HG02763 (cell line): ENCODE results near the gene SMARCD3.

Experiments
- ATAC-seq: cut with Tn5 transposase; IDR thresholded peaks from one replicate; pipeline ENCODE4 v1.9.1; 2021; ENCODE audit warnings: mild to moderate bottlenecking, moderate library complexity; ENCODE audit not compliant: unreplicated experiment

Gene SMARCD3

DNA sequence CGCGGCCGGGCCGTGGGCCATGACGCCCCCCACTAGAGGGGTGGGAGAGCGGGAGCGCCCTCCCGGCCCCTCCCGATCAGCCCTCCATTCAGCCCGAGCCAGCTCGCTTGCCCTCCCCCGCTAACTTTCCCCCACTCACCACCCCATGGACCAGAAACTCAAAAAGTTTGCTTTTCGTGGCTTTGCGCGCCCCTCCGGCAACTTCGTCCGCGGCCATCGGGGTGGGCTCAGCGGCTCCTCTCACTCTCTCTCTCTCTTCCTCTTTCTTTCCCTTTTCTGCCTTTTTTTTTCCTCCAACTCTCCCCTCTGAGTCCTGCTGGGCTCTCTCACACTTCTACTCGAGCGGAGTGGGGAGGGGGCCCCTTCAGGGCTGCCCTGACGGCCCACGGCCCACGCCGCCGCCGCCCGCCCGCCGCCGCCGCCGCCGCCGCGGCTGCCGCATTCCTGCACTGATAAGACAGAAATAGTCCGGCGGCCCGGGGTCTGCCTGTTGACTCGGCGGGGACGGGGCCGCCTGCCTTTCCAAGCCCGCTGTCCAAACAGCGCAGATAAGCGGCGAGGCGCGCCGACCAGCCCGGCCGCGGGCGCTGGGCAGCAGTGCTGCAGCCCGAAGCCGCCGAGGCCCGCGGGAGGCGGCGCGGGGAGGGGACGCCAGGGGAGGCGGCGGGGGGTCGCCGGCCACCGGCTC lies at the start of gene SMARCD3:
Gene SMARCD3 (minus strand): TSS at position 349 of the 688 bp plus-strand sequence. CDS start 132 bp downstream, at position 217.
- no peak for ATAC-seq

DNA sequence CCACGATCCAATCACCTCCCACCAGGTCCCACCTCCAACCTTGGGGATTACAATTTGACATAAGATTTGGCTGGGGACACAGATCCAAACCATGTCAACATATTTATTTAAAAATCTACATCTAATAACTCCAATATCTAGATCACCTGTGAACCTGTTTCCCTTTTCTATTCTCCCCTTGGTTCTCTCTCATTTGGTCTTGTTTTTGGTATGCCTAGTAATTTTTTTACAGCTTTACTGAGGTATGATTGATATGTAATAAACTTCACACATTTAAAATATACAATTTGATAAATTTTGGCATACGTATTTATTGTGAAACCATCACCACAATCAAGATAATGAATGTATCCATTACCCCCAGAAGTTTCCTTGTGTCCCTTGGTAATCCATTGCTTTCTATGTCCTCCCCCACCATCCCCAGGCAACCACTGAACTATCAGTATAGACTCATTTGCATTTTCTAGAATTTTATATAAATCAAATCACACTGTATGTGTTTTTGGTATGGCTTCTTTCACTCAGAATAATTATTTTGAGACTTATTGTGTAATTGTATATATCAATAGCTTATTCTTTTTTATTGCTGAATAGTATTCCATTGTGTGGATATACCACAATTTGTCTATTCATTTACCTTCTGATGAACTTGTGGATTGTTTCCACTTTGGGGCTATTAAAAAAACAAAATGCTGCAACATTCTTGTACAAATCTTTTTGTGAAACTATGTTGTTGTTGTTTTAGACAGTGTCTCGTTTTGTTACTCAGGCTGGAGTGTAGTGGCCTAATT lies 47.9 kb upstream of the SMARCD3 start:
- ATAC-seq, result no peak

DNA sequence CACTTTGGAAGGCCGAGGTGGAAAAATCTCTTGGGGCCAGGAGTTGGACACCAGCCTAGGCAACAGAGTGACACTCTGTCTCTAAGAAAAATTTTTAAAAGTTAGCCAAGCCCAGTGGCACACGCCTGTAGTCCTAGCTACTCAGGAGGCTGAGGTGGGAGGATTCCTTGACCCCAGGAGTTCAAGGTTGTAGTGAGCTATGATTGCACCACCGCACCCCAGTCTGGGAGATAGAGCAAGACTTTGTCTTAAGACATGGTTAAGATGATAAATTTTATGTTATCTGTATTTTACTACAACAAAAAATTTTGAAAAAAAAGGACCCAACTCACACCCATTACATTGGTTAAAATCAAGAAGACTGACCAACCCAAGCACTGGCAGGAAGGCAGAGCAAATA lies 44.4 kb upstream of the SMARCD3 start:
- no peak for ATAC-seq

DNA sequence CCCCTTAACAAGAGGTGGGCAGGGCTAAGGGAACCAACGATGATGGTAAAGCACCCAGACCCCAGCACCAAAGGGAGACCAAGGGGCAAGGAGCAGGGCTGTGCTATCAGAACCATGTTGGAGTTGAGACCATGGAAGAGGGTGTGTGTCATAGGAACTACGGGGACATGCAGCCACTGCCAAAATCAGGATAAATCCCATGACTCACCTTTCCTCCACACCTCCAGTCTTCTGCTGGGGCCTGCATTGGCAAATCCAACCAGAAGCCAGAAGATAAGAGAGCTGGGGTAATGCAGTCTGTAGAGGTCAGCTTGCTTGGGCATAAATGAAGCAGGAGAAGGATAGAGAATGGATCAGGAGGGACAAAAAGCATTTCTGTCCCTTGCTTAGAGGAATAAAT lies 42.7 kb upstream of the SMARCD3 start:
- no peak for ATAC-seq

DNA sequence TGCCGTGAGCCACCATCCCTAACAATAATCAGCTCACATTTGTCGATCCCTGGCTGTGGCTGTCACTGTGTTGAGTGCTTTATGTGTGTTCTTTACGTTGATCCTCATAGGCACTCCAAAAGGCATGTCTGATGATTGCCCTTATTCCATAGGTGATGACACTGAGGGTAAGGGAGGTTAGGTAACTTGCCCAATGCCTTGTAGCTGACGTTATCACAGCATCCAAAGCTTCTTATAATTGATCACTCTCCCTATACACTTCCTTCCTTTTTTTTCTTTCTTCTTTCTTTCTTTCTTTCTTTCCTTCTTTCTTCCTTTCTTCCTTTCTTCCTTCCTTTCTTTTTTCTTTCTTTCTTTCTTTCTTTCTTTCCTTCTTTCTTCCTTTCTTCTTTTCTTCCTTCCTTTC lies 41.9 kb upstream of the SMARCD3 start:
- no peak for ATAC-seq

DNA sequence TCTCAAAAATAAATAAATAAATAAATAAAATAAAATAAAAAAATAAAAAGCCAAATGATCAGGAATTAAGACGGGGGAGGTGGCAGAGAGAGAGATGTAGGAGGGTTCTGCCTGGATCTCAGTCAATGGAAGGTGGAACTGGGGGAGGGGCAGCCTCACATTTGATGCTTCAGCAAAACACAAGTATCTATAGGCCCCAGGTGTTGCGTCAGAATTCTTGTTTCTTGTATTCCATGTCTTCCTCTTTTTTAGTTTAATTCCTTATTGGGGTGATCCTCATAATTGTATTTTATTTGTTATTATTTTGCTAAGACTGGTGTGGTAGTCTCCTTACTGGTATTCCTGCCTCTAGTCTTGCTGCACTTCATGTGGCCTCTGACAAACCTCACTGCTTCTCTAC lies 41.4 kb upstream of the SMARCD3 start:
- ATAC-seq, result no peak

DNA sequence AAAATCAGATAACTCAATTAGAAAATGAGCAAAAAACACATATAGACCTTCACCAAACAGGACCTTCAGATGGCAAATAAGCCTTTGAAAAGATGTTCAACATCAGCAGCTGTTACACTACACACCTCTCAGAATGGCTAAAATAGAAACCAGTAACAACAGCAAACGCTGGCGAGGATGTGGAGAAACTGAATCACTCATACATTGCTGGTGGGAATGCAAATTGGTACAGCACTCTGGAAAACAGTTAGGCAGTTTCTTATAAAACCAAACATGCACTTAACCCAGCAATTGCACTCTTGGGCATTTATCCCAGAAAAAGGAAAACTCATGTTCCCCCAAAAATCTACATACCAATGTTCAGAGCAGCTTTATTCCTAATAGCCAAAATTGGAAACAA lies 37.7 kb upstream of the SMARCD3 start:
- ATAC-seq, result no peak

DNA sequence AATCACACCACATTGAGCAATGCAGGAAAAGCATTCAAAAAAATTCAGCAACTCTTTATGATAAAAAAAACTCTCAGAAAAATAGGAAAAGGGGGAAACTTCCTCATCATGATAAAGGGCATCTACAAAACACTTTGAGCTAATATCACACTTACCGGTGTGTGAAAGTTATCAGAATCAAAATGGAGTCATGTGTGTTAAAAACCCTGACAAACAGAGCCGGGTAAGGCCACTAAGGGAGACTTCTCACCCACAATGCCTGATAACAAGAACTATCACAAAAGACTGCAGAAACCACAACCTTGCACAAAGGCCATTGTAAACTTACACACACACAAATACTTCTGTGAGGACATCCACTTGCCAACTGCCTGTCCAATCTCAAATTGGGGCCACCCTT lies 34.8 kb upstream of the SMARCD3 start:
- no peak for ATAC-seq

DNA sequence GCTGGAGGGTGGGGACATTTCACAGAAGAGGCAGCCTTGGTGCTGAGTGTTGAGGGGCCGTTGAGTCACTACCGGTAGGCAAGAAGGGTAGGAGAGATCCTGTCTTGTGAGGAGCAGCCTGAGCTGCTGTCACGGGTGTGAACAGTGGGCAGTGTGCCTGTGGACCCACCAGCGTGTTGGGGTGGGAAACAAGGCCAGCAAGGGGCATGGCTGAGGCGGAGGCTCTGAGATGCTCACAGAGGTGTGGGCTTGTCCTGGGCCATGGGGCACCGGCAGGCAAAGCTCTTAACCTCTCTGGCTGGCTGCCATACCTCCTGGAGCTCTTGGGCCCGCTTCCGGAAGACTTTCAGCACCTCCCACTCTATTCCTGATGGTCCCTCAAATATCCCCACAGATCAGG lies 33.6 kb upstream of the SMARCD3 start:
- ATAC-seq, result no peak

DNA sequence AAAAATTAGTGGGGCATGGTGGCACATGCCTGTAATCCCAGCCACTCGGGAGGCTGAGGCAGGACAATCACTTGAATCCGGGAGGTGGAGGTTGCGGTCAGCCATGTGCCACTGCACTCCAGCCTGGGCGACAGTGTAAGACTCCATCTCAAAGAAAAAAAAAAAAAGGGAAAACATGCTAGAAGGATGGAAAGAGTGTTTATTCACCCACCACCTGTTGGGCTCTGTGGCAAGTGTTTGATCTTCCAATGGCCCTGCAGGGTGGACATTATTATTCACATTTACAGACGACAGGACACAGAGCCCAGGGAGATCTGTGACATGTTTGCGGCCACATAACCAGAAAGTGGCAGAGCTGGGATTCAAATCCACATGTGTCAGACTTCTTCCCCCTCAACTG lies 33.2 kb upstream of the SMARCD3 start:
- no peak for ATAC-seq

DNA sequence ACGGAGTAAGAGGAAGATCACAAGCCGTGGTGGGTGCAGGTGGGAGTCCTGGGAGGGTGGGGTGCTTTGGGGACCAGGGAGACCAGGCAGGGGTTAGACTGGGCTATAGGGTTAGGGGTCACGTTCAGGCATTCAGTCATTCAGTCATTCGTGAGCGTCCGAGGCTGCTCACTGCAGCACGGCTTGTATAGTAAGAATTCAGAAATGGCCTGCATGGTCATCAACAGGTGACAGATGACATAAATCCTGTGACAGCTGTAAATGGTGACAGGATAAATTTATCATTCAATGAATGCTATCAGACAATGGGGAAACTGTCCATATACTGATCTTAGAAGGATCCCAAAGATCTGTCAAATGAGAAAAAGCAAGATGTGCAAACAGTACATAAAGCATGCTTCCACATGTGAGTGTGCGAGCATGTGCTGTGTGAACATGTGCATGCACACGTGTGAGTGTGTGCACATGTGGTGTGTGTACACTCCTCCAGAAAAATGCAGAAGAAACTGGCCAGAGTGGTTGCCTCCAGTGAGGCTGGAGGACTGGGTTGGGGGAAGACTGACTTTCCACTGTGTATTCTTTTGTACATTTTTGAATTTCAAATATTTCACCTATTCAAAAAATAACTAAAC lies 32.0 kb upstream of the SMARCD3 start:
- no peak for ATAC-seq

DNA sequence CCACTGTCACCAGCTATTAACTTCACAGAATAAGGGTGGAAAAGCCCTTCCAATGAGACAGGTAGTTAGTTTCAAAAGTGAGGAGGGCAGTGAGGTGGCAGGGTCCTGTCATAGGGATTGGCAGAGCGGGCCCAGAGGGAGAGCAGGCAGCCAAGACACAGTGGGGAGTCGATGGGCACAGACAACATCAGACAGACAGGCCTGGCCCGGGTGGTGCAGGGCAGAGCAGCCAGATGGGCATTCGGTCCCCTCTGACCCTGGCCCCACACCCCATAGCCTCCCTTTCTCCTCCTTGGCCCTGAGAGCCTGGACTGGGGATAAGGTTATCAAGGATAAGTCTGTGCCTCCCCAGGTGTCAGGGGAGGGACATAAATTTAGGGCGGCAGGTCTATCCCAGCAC lies 31.4 kb upstream of the SMARCD3 start:
- no peak for ATAC-seq

DNA sequence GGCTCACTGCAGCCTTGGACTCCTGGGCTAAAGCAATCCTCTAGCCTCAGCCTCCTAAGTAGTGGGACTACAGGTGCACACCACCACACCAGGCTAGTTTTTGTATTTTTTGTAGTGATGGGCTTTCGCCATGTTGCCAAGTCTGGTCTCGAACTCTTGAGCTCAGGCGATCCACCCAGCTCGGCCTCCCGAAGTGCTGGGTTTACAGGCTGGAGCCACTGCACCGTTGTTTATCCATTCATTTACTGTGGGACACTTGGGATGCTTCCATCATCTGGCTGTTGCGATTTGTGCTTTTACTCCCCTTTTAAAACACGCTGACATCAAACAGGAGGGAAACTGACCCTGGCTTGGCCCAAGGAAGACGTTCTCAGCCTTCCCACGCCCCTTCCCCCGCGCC lies 30.5 kb upstream of the SMARCD3 start:
- ATAC-seq, result no peak

DNA sequence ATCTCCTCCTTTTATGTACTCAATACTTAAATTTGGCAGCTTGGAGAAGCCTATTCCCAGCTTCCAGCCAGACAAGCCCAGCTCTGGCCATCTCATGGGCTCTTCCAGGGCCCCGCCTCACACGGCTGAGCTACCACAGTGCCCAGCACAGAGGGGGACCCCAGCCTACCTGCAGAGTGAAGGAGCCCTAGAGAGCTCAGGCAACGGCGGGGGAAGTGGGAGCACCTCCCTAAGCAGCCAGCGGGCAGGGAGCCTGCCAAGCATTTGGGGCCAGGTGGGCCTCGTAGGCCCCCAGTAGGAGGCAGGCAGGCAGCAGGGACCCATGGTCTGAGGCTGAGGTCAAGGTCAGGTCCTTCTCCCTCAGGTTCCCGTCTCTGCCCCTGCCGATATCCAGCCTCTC lies 29.1 kb upstream of the SMARCD3 start:
- ATAC-seq, result no peak

DNA sequence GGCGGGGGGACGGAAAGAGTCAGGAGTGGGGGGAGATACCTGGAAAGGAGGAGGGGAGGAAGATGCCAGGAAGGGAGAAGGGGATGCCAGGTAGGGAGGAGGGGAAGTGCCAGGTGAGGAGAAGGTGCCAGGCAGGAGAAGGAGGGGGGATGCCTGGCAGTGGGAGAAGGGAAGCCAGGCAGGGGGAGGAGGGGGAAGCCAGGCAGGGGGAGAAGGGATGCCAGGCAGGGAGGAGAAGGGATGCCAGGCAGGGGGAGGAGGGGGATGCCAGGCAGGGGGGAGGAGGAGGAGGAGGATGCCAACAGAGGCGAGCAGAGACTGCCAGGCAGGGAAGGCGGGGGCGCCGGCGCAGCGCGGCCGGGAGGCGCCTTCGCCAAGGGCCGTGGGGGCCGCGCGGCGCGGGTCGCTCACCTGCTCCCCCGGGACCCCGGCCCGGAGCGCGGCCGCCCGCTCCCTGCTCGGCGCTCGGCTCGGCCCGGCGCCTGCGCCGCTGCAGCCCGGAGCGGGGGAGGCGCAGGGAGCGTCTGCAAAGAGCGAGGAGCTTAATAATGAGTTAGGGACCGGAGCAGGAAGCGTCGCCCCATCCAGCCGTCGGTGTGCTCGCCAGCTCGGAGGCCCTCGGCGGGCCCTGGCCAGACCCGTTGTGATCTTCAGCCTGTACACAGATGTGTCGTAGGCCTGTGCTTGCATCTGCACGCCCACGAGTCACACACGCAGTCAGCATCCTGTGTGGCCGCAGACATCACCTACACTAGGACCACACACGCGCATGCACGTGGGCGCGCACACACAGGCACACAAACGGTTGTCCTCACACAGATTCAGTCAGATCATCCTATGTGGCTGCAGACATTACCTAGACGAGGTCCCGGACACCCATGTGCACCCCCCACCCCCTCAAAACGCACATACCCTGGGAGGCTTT lies 28.4 kb upstream of the SMARCD3 start:
- ATAC-seq, result no peak

DNA sequence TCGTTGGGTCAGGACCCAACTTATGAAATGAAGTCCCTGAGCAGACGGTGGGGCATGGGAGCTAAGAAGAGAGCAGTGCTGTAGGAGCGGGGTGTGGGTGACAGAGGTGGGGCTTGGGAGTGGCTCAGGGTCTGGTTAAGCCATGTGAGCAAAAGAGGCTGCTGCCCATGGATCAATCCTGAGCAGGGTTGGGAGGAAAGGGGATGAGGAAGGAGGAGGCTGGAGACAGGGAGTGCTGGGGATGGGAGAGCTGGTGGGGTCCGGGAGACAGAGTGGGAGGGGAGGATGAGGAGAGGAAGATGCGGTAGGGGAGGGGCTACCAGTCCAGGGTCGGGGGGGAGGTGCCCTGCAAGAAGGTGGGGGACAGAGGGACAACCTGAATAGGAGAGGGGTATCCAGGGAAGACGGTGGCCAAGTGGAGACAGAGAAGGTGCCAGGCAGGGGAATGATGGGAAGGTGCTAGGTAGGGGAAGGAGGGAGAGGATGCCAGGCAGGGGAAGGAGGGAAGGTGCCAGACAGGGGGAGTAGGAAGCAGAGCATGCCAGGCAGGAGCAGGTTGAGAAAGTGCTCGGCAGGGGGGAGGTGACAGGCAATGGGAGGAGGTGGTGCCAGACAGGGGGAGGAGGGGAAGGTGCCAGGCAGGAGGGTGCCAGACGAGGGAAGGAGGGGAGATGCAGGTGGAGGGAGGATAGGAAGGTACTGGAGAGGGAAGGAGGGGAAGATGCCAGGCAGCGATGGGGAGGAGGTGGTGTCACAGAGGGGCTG lies 27.5 kb upstream of the SMARCD3 start:
- ATAC-seq, result no peak

DNA sequence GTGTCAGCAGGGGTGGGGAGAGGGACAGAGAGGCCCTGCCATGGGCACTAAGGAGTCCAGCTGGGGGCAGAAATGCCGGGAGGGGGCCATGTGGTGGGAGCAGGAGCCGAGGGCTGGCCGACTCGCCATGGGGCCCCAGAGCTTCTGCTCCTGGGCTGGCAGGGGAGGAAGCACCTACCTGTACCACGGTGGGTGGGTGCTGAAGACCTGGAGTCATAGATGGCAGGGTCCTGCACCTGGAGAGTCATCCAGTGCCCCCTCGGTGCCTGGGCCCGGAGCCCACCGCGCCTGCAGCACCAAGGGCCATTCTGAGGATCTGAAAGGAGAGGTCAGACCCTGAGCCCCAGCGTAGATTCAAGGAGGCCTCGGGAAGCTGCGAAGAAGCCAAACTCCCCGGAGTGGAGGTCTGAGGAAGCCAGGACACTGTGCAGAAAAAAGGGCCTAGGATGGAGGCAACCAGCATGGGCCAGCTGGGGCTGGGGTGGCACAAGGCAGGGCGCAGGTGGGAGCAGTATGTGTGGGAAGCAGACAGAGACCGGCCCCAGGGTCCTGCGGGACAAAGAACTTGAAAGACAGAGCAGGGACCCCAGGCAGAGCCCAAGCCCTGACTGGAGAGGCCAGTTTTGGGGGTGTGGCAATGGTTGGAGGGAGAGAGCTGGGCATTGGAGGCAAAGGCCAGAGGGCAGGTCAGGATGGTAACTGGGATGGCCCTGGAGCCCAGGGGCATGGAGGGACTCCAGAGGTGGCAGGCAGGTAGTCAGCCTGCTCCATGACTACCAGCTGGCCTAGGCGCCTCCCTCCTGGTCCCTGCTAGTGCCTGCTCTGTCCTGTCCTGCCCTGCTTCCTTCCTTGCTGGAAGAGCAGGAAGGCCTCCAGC lies 26.7 kb upstream of the SMARCD3 start:
- no peak for ATAC-seq

DNA sequence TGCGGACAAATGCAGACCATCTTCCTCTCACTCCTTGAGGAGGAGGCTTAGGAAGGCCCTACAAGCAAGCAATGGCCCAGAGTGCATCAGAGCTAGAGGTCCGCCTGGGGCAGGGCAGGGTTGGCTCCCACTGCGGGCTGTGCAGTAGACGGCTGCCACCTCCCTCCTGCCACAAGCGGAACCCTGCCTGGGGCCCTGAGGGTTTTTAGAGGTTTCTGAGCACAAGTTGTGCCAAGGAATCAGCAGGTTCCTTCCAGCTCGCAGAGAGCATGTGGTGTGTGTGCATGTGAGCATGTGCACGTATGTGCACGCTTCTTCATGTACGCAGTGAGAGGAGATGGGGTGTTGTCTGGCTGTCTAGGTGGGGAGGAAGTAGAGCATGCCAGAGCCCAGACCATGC lies 25.9 kb upstream of the SMARCD3 start:
- ATAC-seq, result no peak

DNA sequence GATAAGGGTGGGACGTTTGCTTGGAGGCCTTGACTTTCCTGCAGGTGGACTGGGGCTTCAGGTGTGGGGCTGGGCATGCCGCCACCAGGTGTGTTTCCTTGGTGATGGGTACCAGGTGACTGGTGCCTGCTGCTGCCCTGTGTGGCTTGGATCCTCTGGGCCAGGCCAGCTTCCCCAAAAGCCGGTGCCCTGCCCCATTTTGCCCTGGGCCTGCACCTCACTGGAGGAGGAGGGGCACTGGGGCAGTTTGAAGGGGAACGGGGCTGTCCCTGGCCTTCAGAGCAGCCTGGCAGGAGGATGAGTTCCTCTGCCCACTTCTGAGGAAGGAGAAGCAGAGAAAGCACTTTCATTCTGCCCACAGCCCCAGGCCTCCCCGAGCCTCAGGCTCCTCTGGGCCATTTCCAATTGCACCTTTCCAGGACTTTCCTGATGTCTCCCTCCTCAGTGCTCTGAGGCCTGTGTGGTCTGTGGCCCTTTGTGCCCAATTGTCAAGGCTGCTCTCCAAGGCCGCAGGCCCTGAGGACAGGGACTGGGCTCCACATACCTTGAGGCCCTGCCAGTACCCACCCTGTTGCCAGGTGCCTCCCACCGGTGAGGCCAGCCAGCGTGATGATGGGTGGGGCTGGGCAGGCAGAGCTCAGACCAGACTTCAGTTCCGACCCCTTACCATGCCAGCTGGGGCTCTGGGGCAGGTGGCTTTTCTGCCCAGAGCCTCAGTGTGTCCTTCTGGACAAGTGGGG lies 25.3 kb upstream of the SMARCD3 start:
- no peak for ATAC-seq
